HG02884 (cell line): ENCODE measurements around the gene CCDC85B.

ENCODE experiments used
- ATAC-seq: cut with Tn5 transposase; IDR thresholded peaks from one replicate; pipeline ENCODE4 v1.9.1; 2021; ENCODE audit warnings: mild to moderate bottlenecking, moderate library complexity; ENCODE audit not compliant: unreplicated experiment

CCDC85B gene

DNA sequence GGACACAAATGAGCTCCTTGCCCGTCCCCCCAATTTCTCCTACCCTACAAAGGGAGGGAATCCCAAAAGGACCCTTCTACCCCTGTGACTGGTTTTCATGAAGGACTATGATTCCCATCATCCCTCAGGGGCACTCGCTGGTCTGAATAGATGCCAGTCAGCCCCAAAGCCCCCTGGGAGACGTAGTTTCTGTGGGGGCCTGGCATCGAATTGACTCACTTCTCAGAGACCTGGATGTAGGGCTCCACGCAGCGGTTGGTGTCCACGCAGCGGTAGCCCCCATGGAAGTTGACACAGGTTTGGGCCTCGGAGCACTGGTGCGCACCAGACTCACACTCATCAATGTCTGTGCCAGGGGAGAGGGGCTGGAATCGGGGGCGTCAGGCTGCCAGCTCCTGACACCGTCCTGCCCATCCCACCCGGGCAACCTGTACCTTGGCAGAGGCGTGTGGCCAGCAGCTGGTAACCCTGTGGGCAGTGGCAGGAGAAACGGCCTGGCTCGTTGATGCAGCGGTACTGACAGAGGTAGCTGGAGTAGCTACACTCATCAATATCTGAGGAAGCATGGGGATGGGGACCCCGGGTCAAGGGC lies 22.3 kb upstream of the CCDC85B start:
- ATAC-seq, result no peak

DNA sequence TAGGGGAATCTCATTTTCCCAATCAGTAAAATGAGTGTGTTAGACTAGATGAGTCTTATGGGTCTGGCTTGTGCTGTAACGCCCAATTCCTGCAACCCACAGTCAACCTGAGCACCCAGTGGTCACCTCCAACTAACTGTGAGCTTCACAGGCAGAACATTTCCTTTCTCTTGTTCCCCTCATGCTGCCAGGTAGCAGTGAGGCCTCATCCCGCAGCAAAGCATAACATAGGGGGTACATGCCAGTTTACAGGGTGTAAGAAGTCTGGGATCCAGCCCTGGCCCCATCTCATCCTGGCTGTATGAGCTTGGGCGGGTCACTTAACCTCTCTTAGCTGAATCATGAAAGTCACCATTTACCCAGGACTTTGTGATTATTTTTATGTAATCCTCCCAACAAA lies 21.6 kb upstream of the CCDC85B start:
- no peak for ATAC-seq

GRCh38 chr11:65869643-65870306 lies 20.7 kb upstream of the CCDC85B start:
- no peak for ATAC-seq

DNA sequence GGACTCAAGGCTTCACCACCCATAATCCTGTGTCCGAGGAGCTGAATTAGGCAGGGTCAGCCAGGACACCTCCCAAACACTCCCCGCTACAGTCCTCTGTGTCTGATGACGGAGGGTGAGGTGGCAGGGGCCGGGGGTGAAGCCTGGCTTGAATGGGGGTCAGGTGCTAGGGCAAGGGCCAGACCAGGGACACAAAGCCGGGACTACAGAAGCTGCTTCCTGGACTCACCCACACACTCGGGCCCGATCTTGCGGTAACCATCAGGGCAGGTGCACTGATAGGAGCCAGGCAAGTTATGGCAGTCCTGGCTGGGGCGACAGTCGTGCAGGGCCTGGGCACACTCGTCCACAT lies 20.2 kb upstream of the CCDC85B start:
- no peak for ATAC-seq

GRCh38 chr11:65870706-65871681 lies 19.5 kb upstream of the CCDC85B start:
- ATAC-seq, result no peak

DNA sequence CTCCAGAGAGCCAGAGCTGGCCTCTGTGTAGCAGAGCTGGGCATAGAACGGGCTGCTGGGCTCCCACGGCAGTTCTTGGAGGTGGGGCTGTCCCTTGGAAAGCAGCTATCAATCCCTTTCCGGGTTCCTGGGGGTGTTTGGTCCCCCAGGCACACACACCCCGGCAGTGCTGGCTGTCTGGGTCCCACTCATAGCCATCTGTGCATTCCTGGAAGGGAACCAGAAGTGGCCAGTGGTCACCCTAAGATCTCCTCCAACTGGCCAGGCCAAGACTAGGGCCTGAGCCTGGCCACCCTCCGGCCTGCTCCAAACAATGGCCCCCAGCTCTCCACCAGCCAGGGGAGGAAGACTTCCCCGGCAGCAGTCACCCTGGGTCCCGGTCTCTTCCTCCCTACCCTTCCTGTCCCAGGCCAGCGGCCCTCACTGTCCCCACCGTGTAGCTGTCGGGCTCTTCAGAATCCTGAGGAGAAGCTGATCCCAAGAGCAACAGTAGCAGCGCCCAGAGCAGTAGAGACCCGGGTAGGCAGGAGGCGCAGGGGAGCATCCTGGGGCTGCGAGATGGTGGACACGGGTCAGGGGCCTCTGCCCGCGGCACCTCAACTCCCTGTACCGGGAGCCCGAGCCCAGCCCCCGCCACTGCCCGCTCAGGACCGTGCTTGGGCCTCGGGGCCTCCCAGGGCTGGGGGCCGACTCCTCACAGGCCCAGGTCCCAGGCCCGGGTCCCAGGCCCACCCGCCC lies 18.5 kb upstream of the CCDC85B start:
- no peak for ATAC-seq

DNA sequence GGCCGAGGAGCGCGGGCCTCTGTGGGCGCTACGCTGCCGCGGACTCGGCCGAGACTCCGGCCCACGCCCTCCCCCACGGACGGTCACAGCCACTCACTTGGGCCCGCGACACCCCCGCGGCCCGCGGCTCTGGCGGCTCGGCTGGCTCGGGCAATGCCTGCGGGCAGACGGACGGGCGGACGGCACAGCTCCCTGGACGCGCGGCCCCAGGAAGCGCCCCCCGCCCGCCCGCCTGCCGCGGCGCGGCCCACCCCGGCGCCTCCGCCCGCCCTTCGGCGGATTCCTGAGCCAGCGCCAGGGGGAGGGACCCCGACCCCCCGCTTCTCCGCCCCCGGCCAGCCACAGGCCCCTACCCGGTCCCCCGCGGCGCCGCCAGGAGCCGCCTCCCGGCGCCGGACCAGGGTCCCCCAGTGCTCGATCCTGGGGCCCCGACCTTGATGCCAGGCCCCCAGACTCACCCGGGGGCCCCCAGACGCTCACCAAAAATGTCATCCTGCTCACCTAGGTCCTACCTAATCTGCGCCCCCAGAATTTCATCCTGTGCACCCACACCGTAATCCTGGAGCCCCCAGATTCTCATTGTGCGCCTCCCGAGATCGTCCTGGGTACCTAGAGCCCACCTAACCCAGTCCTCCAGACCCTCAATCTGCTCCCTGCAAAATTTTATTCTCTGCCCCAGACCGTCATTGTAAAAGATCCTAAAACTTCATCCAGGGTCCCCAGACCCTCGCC lies 17.7 kb upstream of the CCDC85B start, which contains the start of gene EFEMP2:
Gene EFEMP2 (minus strand): TSS at position 215 of the 732 bp plus-strand sequence. CDS start 446 bp downstream, outside the sequence.
- no peak for ATAC-seq

DNA sequence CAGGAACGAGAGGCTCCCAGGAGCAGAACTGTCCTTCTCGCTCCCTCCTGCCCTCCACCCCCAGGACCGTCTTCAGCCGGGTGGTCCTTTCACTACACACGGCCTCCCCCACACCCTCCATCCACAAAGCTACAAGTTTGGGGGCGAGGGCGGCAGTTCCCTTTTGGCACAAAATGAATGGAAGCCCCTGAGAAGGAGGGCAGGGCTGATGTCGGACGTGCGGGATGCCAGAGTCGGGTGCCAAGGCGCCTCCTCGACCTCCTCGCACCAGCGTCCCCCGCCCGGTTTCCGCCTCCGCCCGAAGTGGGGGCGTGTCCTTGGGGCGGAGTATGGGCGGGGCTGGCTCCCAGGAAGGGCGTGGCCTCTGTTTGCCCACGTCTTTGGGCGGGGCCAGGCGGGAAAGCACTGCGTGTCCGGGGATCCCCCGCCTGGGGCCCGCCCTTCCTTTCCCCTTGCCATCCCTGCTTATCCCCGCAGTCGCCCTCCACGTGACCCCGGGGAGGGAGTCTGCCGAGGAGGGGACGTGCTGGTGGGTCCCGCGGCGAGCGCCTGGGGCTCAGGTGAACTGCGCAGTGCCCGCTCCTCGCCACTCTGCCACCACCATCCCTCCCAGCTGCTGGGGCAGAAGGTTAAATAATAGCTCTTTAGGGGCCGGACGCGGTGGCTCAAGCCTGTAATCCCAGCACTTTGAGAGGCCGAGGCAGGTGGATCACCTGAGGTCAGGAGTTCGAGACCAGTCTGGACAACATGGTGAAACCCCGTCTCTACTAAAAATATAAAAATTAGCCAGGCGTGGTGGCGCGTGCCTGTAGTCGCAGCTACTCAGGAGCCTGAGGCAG lies 16.9 kb upstream of the CCDC85B start:
- no peak for ATAC-seq

DNA sequence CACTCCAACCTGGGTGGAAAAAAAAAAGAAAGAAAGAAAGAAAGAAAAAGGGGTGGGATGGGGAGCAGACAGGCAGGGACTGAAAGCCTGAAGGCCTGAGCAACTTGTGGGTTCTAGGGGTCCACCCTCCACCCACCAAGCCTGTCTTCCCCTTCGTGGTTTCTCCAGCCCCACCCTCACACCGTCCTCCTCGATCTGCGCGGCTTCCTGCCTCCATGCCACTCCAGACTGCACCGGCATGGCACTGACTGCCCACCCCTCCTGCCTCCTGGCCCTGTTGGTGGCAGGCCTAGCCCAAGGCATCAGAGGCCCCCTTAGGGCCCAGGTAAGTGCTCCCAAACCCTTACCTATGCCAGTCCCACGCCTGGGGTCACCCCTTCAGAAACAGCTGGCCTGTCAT lies 10.9 kb upstream of the CCDC85B start, which contains the start of gene CTSW:
Gene CTSW (plus strand): TSS at position 221 of the 400 bp plus-strand sequence. CDS start 18 bp downstream, at position 239.
- no peak for ATAC-seq

DNA sequence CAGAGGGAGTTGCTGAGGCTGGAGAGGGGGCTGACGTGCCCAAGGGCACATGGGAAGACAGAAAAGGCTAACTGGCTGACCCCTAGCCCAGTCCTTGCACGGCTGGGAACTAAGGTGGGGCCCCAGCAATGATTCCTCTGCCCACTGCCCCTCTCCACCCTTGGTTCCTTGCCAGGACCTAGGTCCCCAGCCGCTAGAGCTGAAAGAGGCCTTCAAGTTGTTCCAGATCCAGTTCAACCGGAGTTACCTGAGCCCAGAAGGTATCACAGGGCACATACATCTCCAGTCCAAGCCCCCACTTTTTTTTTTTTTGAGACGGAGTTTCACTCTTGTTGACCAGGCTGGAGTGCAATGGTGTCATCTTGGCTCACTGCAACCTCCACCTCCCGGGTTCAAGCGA lies 10.4 kb upstream of the CCDC85B start:
- no peak for ATAC-seq

DNA sequence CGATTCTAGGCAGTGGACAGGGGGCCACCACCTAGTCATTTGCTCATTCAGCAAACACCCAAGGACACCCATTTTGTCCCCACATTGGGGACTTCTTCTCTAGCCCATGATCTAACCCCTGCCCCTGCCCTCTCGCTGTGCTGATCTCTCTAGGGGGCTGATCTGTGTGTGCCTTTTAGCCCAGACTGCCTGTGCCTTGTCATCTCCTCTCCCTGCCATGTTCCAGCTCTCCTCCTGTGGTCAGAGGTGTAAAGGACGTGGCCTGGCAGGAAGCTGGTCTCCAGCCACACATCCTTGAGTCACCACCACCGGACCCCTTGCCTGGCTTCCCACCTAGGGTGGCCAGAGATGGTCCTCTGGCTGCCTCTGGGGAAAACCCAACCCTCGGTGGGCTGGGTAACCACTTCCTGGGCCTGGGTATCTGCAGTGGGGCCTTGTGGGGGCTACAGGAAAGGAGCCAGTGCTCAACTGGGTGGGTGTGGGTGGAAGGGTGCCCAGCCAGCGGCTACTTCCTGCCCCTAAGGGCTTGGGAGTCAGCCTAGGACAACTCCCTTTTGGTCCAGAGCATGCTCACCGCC lies 9.5 kb upstream of the CCDC85B start:
- ATAC-seq, result no peak

DNA sequence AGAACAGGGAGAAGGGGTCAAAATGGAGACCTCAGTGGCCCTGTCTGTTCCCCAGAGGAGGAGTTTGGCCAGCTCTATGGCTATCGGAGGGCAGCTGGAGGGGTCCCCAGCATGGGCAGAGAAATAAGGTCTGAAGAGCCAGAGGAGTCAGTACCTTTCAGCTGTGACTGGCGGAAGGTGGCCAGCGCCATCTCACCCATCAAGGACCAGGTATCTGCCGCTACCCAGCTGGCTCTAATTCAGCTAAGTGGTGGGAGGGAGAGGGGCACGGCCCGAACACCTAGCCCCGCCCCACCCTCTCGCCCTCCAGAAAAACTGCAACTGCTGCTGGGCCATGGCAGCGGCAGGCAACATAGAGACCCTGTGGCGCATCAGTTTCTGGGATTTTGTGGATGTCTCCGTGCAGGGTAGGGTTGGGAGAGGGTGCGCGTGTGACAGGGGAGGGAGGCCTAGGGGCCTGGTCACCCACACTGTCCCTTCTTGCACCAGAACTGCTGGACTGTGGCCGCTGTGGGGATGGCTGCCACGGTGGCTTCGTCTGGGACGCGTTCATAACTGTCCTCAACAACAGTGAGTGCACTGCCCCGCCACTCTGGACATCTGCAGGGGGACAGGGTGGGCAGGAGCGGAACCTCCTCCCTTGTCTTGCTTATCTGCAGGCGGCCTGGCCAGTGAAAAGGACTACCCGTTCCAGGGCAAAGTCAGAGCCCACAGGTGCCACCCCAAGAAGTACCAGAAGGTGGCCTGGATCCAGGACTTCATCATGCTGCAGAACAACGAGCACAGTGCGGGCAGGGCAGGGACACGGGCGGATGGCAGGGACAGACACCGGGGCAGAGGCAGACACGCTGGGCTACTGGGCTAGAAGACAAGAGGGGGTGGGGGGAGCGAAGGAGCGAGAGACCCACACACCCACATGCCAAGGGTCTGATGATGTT lies 8.1 kb upstream of the CCDC85B start:
- no peak for ATAC-seq

GRCh38 chr11:65883058-65883761 lies 7.3 kb upstream of the CCDC85B start:
- no peak for ATAC-seq

GRCh38 chr11:65883786-65884715 lies 6.4 kb upstream of the CCDC85B start:
- no peak for ATAC-seq

DNA sequence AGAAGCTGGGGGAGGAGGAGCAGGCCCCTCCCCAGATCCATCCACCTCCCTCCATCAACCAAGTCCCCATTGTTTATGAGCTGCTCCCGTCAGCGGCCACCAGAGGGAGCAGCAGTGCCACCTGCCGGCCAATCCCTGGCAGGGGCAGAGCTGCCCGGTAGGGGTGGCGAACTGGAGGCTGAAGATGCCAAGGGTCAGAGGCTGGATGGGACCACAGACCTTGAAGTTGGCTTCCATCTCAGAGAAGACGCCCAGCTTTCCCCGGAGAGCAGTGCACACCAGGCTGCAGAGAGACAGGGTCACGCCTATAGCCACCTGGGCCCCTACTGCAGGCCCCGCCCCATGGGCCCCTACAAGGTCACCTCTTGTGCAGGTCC lies 5.8 kb upstream of the CCDC85B start:
- ATAC-seq, result no peak

GRCh38 chr11:65885231-65885630 lies 5.2 kb upstream of the CCDC85B start:
- no peak for ATAC-seq
